ENCODE data around the gene LHFPL3.

LHFPL3 gene

GRCh38 chr7:104723001-104723400 is 394.6 kb downstream of the LHFPL3 start:
- Histone ChIP-seq H3K23ac (ENCODE audit: low read length in 2 of 2) (no peak overlapping the region), H3K9me3 (ENCODE audit: control insufficient read depth, low read length) (no peaks in the 10 kb centered on the region), H2BK5ac (ENCODE audit: low read depth, low read length, poor library complexity, severe bottlenecking) (no peak overlapping the region), H2BK15ac (ENCODE audit: low read depth, poor library complexity, severe bottlenecking) (no peak overlapping the region), H4K91ac (ENCODE audit: low read length) (no peak overlapping the region), H2BK120ac (ENCODE audit: low read depth, low read length) (no peak overlapping the region), H3K4me1 (ENCODE audit: control insufficient read depth, insufficient read depth, low read depth, low read length) (no peaks in the 10 kb centered on the region), H3K36me3 (ENCODE audit: control insufficient read depth in 1 of 2, insufficient read depth in 2 of 2, low read depth in 1 of 2, low read length in 2 of 2) (no peaks in the 10 kb centered on the region), H3K14ac (ENCODE audit: low read length in 2 of 2) (no peak overlapping the region), H3K27me3 (ENCODE audit: control insufficient read depth in 1 of 2, insufficient read depth in 1 of 2, low read length in 2 of 2) (no peaks in the 10 kb centered on the region), H3K4me3 (ENCODE audit: insufficient read depth in 1 of 2, low read depth in 1 of 2, low read length in 2 of 2) (no peak overlapping the region), H3K4me2 (ENCODE audit: low read length, poor library complexity, severe bottlenecking) (no peak overlapping the region), H3K79me1 (replicated peaks; ENCODE audit: low read length, poor library complexity, severe bottlenecking) (no peaks in the 10 kb centered on the region), H2AFZ (ENCODE audit: low read depth, low read length) (no peak overlapping the region), H3K27ac (ENCODE audit: low read length, poor library complexity, severe bottlenecking) (no peak overlapping the region), H2AK5ac (ENCODE audit: low read length, severe bottlenecking) (no peak overlapping the region), H4K8ac (ENCODE audit: low read length) (no peak overlapping the region), H2BK12ac (ENCODE audit: low read length in 2 of 2) (no peak overlapping the region), H3K18ac (ENCODE audit: low read depth in 1 of 2, low read length in 2 of 2) (no peak overlapping the region), H3K4ac (ENCODE audit: low read depth in 1 of 2, low read length in 2 of 2) (no peak overlapping the region), H3K9ac (ENCODE audit: low read length) (no peak overlapping the region)
- DNase-seq, result no peak
- 49% methylated on average over 2 of the region's 2 CpGs for WGBS

GRCh38 chr7:104758504-104758903 is 430.1 kb downstream of the LHFPL3 start:
- H3K4me3 ChIP-seq (ENCODE audit: insufficient read depth in 1 of 2, low read depth in 1 of 2, low read length in 2 of 2), result no peak overlapping the region

GRCh38 chr7:104761892-104762291 is 433.5 kb downstream of the LHFPL3 start:
- no peak overlapping the region for H2BK120ac ChIP-seq (ENCODE audit: low read depth, low read length)
- H3K36me3 ChIP-seq (ENCODE audit: control insufficient read depth in 1 of 2, insufficient read depth in 2 of 2, low read depth in 1 of 2, low read length in 2 of 2), result no peaks in the 10 kb centered on the region
- no peak overlapping the region for H3K4me2 ChIP-seq (ENCODE audit: low read length, poor library complexity, severe bottlenecking)
- H3K9ac ChIP-seq (ENCODE audit: low read length), result no peak overlapping the region
- peaks cover 0 to under 1% of the 10 kb centered on the region in 2 experiments for H3K27me3 ChIP-seq (ENCODE audit: control insufficient read depth in 1 of 2, insufficient read depth in 1 of 2, low read length in 2 of 2)
- H3K14ac ChIP-seq (ENCODE audit: low read length in 2 of 2), result no peak overlapping the region
- no peak overlapping the region for H3K4me3 ChIP-seq (ENCODE audit: insufficient read depth in 1 of 2, low read depth in 1 of 2, low read length in 2 of 2)
- no peaks in the 10 kb centered on the region for H3K79me1 ChIP-seq (replicated peaks; ENCODE audit: low read length, poor library complexity, severe bottlenecking)
- no peaks in the 10 kb centered on the region for H3K4me1 ChIP-seq (ENCODE audit: control insufficient read depth, insufficient read depth, low read depth, low read length)
- H3K27ac ChIP-seq (ENCODE audit: low read length, poor library complexity, severe bottlenecking), result no peak overlapping the region
- H3K9me3 ChIP-seq (ENCODE audit: control insufficient read depth, low read length), result no peaks in the 10 kb centered on the region
- 50% methylated on average over 4 of the region's 4 CpGs for WGBS
- H3K4ac ChIP-seq (ENCODE audit: low read depth in 1 of 2, low read length in 2 of 2), result no peak overlapping the region
- H4K91ac ChIP-seq (ENCODE audit: low read length), result no peak overlapping the region
- no peak overlapping the region for H3K18ac ChIP-seq (ENCODE audit: low read depth in 1 of 2, low read length in 2 of 2)
- H3K23ac ChIP-seq (ENCODE audit: low read length in 2 of 2), result no peak overlapping the region
- no peak overlapping the region for H2AK5ac ChIP-seq (ENCODE audit: low read length, severe bottlenecking)
- no peak overlapping the region for H2AFZ ChIP-seq (ENCODE audit: low read depth, low read length)
- H2BK5ac ChIP-seq (ENCODE audit: low read depth, low read length, poor library complexity, severe bottlenecking), result no peak overlapping the region
- H4K8ac ChIP-seq (ENCODE audit: low read length), result no peak overlapping the region
- DNase-seq, result no peak
- no peak overlapping the region for H2BK12ac ChIP-seq (ENCODE audit: low read length in 2 of 2)
- no peak overlapping the region for H2BK15ac ChIP-seq (ENCODE audit: low read depth, poor library complexity, severe bottlenecking)

More at GRCh38 chr7:104758504-104758903, 430.1 kb downstream of the LHFPL3 start:
- Histone ChIP-seq H3K18ac (ENCODE audit: low read depth in 1 of 2, low read length in 2 of 2) (no peak overlapping the region), H4K8ac (ENCODE audit: low read length) (no peak overlapping the region), H2BK12ac (ENCODE audit: low read length in 2 of 2) (no peak overlapping the region), H3K36me3 (ENCODE audit: control insufficient read depth in 1 of 2, insufficient read depth in 2 of 2, low read depth in 1 of 2, low read length in 2 of 2) (no peaks in the 10 kb centered on the region), H3K14ac (ENCODE audit: low read length in 2 of 2) (no peak overlapping the region), H3K27me3 (ENCODE audit: control insufficient read depth in 1 of 2, insufficient read depth in 1 of 2, low read length in 2 of 2) (no peaks in the 10 kb centered on the region), H2BK120ac (ENCODE audit: low read depth, low read length) (no peak overlapping the region), H2BK5ac (ENCODE audit: low read depth, low read length, poor library complexity, severe bottlenecking) (no peak overlapping the region), H2BK15ac (ENCODE audit: low read depth, poor library complexity, severe bottlenecking) (no peak overlapping the region), H2AFZ (ENCODE audit: low read depth, low read length) (no peak overlapping the region), H3K23ac (ENCODE audit: low read length in 2 of 2) (no peak overlapping the region), H3K9me3 (ENCODE audit: control insufficient read depth, low read length) (peaks cover 5% of the 10 kb centered on the region), H3K4me2 (ENCODE audit: low read length, poor library complexity, severe bottlenecking) (no peak overlapping the region), H3K4ac (ENCODE audit: low read depth in 1 of 2, low read length in 2 of 2) (no peak overlapping the region), H3K79me1 (replicated peaks; ENCODE audit: low read length, poor library complexity, severe bottlenecking) (no peaks in the 10 kb centered on the region), H2AK5ac (ENCODE audit: low read length, severe bottlenecking) (no peak overlapping the region), H3K4me1 (ENCODE audit: control insufficient read depth, insufficient read depth, low read depth, low read length) (no peaks in the 10 kb centered on the region), H4K91ac (ENCODE audit: low read length) (no peak overlapping the region), H3K27ac (ENCODE audit: low read length, poor library complexity, severe bottlenecking) (no peak overlapping the region), H3K9ac (ENCODE audit: low read length) (no peak overlapping the region)
- 63% methylated on average over 2 of the region's 4 CpGs for WGBS
- no peak for DNase-seq

DNA sequence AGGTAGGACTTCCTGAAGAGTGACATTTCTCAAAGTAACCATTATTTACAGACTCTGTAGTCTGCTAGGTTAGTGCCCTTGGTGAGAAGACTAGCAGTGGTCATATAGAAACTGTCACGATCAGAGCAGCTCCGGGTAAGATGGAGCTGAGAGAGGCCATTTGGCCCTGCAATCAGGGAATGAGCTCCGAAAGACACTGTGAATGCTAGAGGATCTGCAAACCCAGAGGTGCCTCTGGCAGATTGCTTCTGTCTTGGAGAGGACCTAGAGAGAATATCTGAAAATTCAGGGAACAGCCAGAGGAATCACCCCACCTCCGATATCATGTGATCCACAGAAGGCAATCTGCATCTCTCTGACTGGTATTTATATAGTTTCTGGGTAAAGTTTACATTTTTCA is 438.7 kb downstream of the LHFPL3 start:
- DNase-seq, result no peak
- H2BK12ac ChIP-seq (ENCODE audit: low read length in 2 of 2), result no peak overlapping the region
- no peak overlapping the region for H3K4me3 ChIP-seq (ENCODE audit: insufficient read depth in 1 of 2, low read depth in 1 of 2, low read length in 2 of 2)
- H3K23ac ChIP-seq (ENCODE audit: low read length in 2 of 2), result no peak overlapping the region
- no peaks in the 10 kb centered on the region for H3K79me1 ChIP-seq (replicated peaks; ENCODE audit: low read length, poor library complexity, severe bottlenecking)
- WGBS, result 68% methylated on average over 3 of the region's 4 CpGs
- H3K14ac ChIP-seq (ENCODE audit: low read length in 2 of 2), result no peak overlapping the region
- no peak overlapping the region for H3K18ac ChIP-seq (ENCODE audit: low read depth in 1 of 2, low read length in 2 of 2)
- no peaks in the 10 kb centered on the region for H3K36me3 ChIP-seq (ENCODE audit: control insufficient read depth in 1 of 2, insufficient read depth in 2 of 2, low read depth in 1 of 2, low read length in 2 of 2)
- no peaks in the 10 kb centered on the region for H3K9me3 ChIP-seq (ENCODE audit: control insufficient read depth, low read length)
- H3K4me1 ChIP-seq (ENCODE audit: control insufficient read depth, insufficient read depth, low read depth, low read length), result no peaks in the 10 kb centered on the region
- H3K4me2 ChIP-seq (ENCODE audit: low read length, poor library complexity, severe bottlenecking), result no peak overlapping the region
- no peak overlapping the region for H2BK120ac ChIP-seq (ENCODE audit: low read depth, low read length)
- H2BK15ac ChIP-seq (ENCODE audit: low read depth, poor library complexity, severe bottlenecking), result no peak overlapping the region
- no peak overlapping the region for H2AFZ ChIP-seq (ENCODE audit: low read depth, low read length)
- no peak overlapping the region for H3K9ac ChIP-seq (ENCODE audit: low read length)
- H2AK5ac ChIP-seq (ENCODE audit: low read length, severe bottlenecking), result no peak overlapping the region
- no peak overlapping the region for H4K91ac ChIP-seq (ENCODE audit: low read length)
- H3K4ac ChIP-seq (ENCODE audit: low read depth in 1 of 2, low read length in 2 of 2), result no peak overlapping the region
- H4K8ac ChIP-seq (ENCODE audit: low read length), result no peak overlapping the region
- H3K27me3 ChIP-seq (ENCODE audit: control insufficient read depth in 1 of 2, insufficient read depth in 1 of 2, low read length in 2 of 2), result peaks cover 0 to 13% of the 10 kb centered on the region in 2 experiments
- H2BK5ac ChIP-seq (ENCODE audit: low read depth, low read length, poor library complexity, severe bottlenecking), result no peak overlapping the region
- H3K27ac ChIP-seq (ENCODE audit: low read length, poor library complexity, severe bottlenecking), result no peak overlapping the region
